Transverse colon (tissue), 4 donors: ENCODE results near the gene SNRPB. TPM values are rescaled to one million over a fixed set of nuclear protein-coding genes. Genes with fewer than 3 reads are reported as not detected.

Experiments used
- DNase-seq: peaks from one replicate; pipeline ENCODE4 v3.0.0-alpha.2; 2019
- H3K27ac ChIP-seq, 4 donors: fragments of 200-600 bp; sonication (generic); 2 replicates each; pipeline ENCODE4 v1.5.1; 2016 to 2018; ENCODE audit warnings: inconsistent platforms in 4 of 4
- H3K27me3 ChIP-seq: fragments of 200-600 bp; sonication (generic); 2 replicates; pipeline ENCODE4 v1.5.1; 2017; ENCODE audit warnings: inconsistent platforms
- H3K36me3 ChIP-seq, 4 donors: fragments of 200-600 bp; sonication (generic); 2 replicates each; pipeline ENCODE4 v1.5.1; 2017 to 2019; ENCODE audit warnings: inconsistent platforms in 4 of 4
- H3K4me1 ChIP-seq, 4 donors: fragments of 200-600 bp; sonication (generic); 2 replicates each; pipeline ENCODE4 v1.5.1; 2017 to 2020; ENCODE audit warnings: inconsistent platforms in 4 of 4
- H3K4me3 ChIP-seq, 4 donors: fragments of 200-600 bp; sonication (generic); 1 replicate in 1 of 4; 2 replicates in 3 of 4; pipeline versions ENCODE4 v1.5.1 to v1.6.1; 2017 to 2019; ENCODE audit warnings: inconsistent platforms in 4 of 4
- H3K9me3 ChIP-seq, 2 donors: fragments of 200-600 bp; sonication (generic); 2 replicates each; pipeline ENCODE4 v1.5.1; 2017 to 2019; ENCODE audit warnings: inconsistent platforms in 2 of 2
- CTCF ChIP-seq, 5 experiments: fragments of 200-600 bp in 3 of 5; fragments of 450-650 bp in 2 of 5; sonication (generic) in 3 of 5; IDR thresholded peaks; 1 replicate in 2 of 5; 2 replicates in 3 of 5; pipeline ENCODE4 v1.5.1; 2016 to 2017; ENCODE audit warnings: antibody characterized with exemption in 5 of 5, inconsistent platforms in 3 of 5, mild to moderate bottlenecking in 2 of 5, moderate library complexity in 1 of 5
- EP300 ChIP-seq: sonication (generic); formaldehyde crosslinking; IDR thresholded peaks from one replicate; pipeline ENCODE4 v1.6.1; 2017; ENCODE audit warnings: antibody characterized with exemption, low read depth
- POLR2A ChIP-seq: fragments of 450-650 bp; IDR thresholded peaks from one replicate; pipeline ENCODE4 v1.6.1; 2016; ENCODE audit warnings: antibody characterized with exemption, mild to moderate bottlenecking, moderate library complexity
- POLR2AphosphoS5 ChIP-seq, 3 donors: sonication (generic); formaldehyde crosslinking; IDR thresholded peaks; one replicate each; pipeline ENCODE4 v1.6.1; 2016; ENCODE audit warnings: antibody characterized with exemption in 3 of 3
- WGBS, 2 donors: methylation state at CpG; one replicate each; pipeline ENCODE4 v1.1.5; 2018; ENCODE audit warnings: low coverage in 1 of 2; 5-methylcytosine and 5-hydroxymethylcytosine counted together
- in situ Hi-C, 4 donors: fragments of 200-750 bp; cut with MboI; loops; one replicate each; pipeline versions ENCODE4 v1.15.0 to v1.15.1; 2017; ENCODE audit warnings: low sequenced_read_pairs in 3 of 4, low pct_ligation_motif_present in 1 of 4, low pct_unique_long_range_greater_than_20kb in 1 of 4
- intact Hi-C: fragments of 100-400 bp; cut with DNase I; formaldehyde crosslinking; loops from one replicate; pipeline ENCODE4 v1.15.1; 2023; ENCODE audit warnings: low total_unique reads
- total RNA-seq, 4 donors: library from RNA; depleted of rRNA; stranded (reverse); fragments of >200 nt; gene quantifications; one replicate each; pipeline ENCODE4 v1.1.0, GENCODE V29; 2016

Gene SNRPB
- 100 to 1,000 TPM in 3 of 4 donors, 10 to 100 TPM in 1; 50.9 to 144 (median 125) TPM for total RNA-seq

- Histone ChIP-seq H3K4me3 (peak within 1 kb of the TSS; percentile 64 to 81 (median 72)), H3K36me3 (peaks cover 0 to 18% (median 8%) of the 10 kb centered on the region in 4 donors), H3K27me3 (no peaks in the 10 kb centered on the region), H3K9me3 (no peaks in the 10 kb centered on the region), H3K27ac (peak within 1 kb of the TSS; percentile 92 to 96 (median 92)), H3K4me1 (peaks cover 12 to 25% (median 17%) of the 10 kb centered on the region in 4 donors)
- intact Hi-C loops = no loop called here
- WGBS, 2 donors = 0 to 10% methylated on average over 6 to 53 of the region's 53 CpGs
- DNase-seq = peak; percentile 98
- in situ Hi-C loops = loop anchor here in 1 of 4 donors (25.0 kb wide), 1 partner anchor 258 kb away; no protein-coding TSS in a partner anchor
- peak; percentile 91 to 98 (median 96) for TF ChIP-seq POLR2AphosphoS5 (IDR thresholded peaks at IDR 0.05)
- TF ChIP-seq CTCF (IDR thresholded peaks at IDR 0.05) = peak in 1 of 5 experiments; percentile 8
- peak; percentile 91 for TF ChIP-seq POLR2A
- no peak for TF ChIP-seq EP300
These were observed at the start of gene SNRPB for GRCh38 chr20:2470423-2471193. TSS of gene SNRPB (minus strand) at chr20:2470789. CDS start at chr20:2470690, 99 bp downstream.

DNA sequence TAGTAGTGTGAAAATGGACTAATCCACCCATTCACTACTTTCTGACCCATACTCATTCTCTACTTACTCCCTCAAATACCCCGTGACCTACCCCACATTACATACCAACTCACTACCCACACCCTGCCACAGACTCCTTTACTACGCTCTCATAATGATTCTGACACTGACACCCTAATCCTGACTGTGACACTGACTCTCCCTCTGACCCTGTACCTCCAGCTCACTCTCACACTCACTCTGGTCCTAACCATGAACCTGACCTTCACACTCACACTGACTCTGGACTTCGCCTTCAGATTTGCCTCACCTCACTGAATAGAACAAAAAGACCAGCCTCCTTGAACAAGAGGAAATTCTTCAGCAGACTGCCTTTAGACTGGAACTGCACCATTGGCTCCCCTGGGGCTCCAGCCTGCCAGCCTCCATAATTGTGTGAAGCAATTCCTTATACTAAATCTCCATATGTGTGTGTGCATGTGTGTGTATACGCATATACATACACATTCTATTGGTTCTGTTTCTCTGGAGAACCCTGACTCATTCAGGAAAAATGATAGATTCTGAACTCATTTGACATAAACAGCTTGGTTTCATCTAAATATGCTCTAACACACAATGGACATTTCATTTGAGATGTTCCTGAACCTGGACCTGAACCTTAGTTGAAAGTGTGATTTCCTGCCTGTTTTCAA, 48.7 kb upstream of the SNRPB start:
- intact Hi-C loops (no loop called here), in situ Hi-C loops (loop anchor here in 1 of 4 donors (10.0 kb wide), 1 partner anchor 136 kb away; the partner anchor contains the start of gene NOP56)
- WGBS, 2 donors = 93 to 100% methylated on average over 2 to 4 of the region's 4 CpGs
- no peak for DNase-seq
- Histone ChIP-seq H3K4me3 (no peak overlapping the region), H3K36me3 (no peaks in the 10 kb centered on the region), H3K27ac (no peak overlapping the region), H3K27me3 (no peaks in the 10 kb centered on the region), H3K4me1 (peaks cover 0 to 3% (median 0%) of the 10 kb centered on the region in 4 donors), H3K9me3 (no peaks in the 10 kb centered on the region)
- TF ChIP-seq POLR2A = no peak
- no peak for TF ChIP-seq POLR2AphosphoS5 (IDR thresholded peaks at IDR 0.05)
- TF ChIP-seq EP300 = no peak
- TF ChIP-seq CTCF (IDR thresholded peaks at IDR 0.05) = no peak

GRCh38 chr20:2518558-2518957, 48.0 kb upstream of the SNRPB start:
- in situ Hi-C loops = loop anchor here in 1 of 4 donors (10.0 kb wide), 1 partner anchor 136 kb away; the partner anchor contains the start of gene NOP56
- intact Hi-C loops = no loop called here

More at GRCh38 chr20:2518558-2518957, 48.0 kb upstream of the SNRPB start:
- H3K36me3 ChIP-seq = no peaks in the 10 kb centered on the region
- no peak for DNase-seq
- TF ChIP-seq EP300 (no peak), CTCF (IDR thresholded peaks at IDR 0.05) (no peak)
- no peaks in the 10 kb centered on the region for H3K9me3 ChIP-seq
- 93% methylated on average over 4 of the region's 4 CpGs for WGBS, 2 donors
- H3K27me3 ChIP-seq = peaks cover 5% of the 10 kb centered on the region
- no peak overlapping the region for H3K4me3 ChIP-seq
- no peak overlapping the region for H3K27ac ChIP-seq
- H3K4me1 ChIP-seq = no peaks in the 10 kb centered on the region
